ENCODE results near the gene ARMCX5. TPM values are rescaled to one million over a fixed set of nuclear protein-coding genes. Genes with fewer than 3 reads are reported as not detected.

ARMCX5 gene
- total RNA-seq, 4 donors from 2014 or later, result 18.0 to 26.5 (median 22.1) TPM

Other genes starting within 250 kb of the ARMCX5 start
- not detected for gene NXF2B, start 159.5 kb upstream of the ARMCX5 start, total RNA-seq
- gene TCP11X2, start 127.7 kb upstream of the ARMCX5 start, total RNA-seq, result not detected
- gene TMSB15A, start 82.8 kb upstream of the ARMCX5 start, total RNA-seq, result 1 to 10 TPM in 1 of 4 donors, not detected in 3; 2.4 TPM
- gene GPRASP1, start 52.0 kb downstream of the ARMCX5 start, total RNA-seq, result 10 to 100 TPM in 1 of 4 donors, 1 to 10 TPM in 3; 1.1 to 11.2 (median 3.3) TPM
- gene GPRASP2, start 112.9 kb downstream of the ARMCX5 start, total RNA-seq, result 1 to 10 TPM; 5.3 to 8.4 (median 7.4) TPM
- 1 to 10 TPM; 2.9 to 5.1 (median 3.5) TPM for gene GPRASP3, start 121.2 kb downstream of the ARMCX5 start, total RNA-seq

Measured in suprapubic skin (tissue), 4 donors.